Panc1 (cell line): ENCODE results near the gene COA5. TPM values are rescaled to one million over a fixed set of nuclear protein-coding genes. Genes with fewer than 3 reads are reported as not detected.

Experiments used
- ATAC-seq: fragments of 200-7000 bp; cut with Tn5 transposase; 2 replicates; pipeline ENCODE4 v1.9.1; 2020; ENCODE audit warnings: mild to moderate bottlenecking, moderate library complexity
- BruUV-seq: library from RNA; stranded (reverse); fragments of 400-500 nt; replicated peaks from 2 replicates; lab custom pipeline; 2021; lab: Mats Ljungman, UMichigan
- CTCF ChIA-PET: fragments of 300-600 bp; sonication (Branson Sonifier 250); formaldehyde crosslinking; loops from one replicate; lab custom pipeline; 2022; ENCODE audit warnings: antibody characterized with exemption; lab: Charles Lee
- POLR2A ChIA-PET: fragments of 300-600 bp; sonication (Branson Sonifier 250); formaldehyde crosslinking; loops from one replicate; lab custom pipeline; 2022; ENCODE audit warnings: antibody characterized with exemption; lab: Charles Lee
- DNase-seq: peaks from one replicate; pipeline ENCODE4 v3.0.0-alpha.2; 2010; ENCODE audit warnings: low read depth, low spot score
- H3K27ac ChIP-seq: 2 replicates; pipeline ENCODE4 v1.5.1; 2011; ENCODE audit warnings: mild to moderate bottlenecking, low read length, inconsistent platforms
- H3K27me3 ChIP-seq: fragments of 200-500 bp; sonication (Bioruptor generic); 2 replicates; pipeline ENCODE4 v1.6.0; 2014; ENCODE audit warnings: low read length, inconsistent platforms; ENCODE audit not compliant: control insufficient read depth, insufficient read depth
- H3K36me3 ChIP-seq: fragments of 200-500 bp; sonication (Bioruptor generic); 2 replicates; pipeline ENCODE4 v1.5.1; 2014; ENCODE audit warnings: inconsistent platforms, mild to moderate bottlenecking, low read length, moderate library complexity; ENCODE audit not compliant: control insufficient read depth, insufficient read depth
- H3K4me1 ChIP-seq: 2 replicates; pipeline ENCODE4 v1.5.1; 2011; ENCODE audit warnings: inconsistent platforms, mild to moderate bottlenecking, low read length, moderate library complexity; ENCODE audit not compliant: control insufficient read depth, insufficient read depth
- H3K4me3 ChIP-seq, 2 experiments: 2 replicates each; pipeline ENCODE4 v1.5.1; 2011 to 2012; ENCODE audit warnings: low read depth in 2 of 2, low read length in 2 of 2, mild to moderate bottlenecking in 2 of 2, inconsistent platforms in 1 of 2, moderate library complexity in 1 of 2
- H3K9me3 ChIP-seq: fragments of 200-500 bp; sonication (Bioruptor generic); 2 replicates; pipeline ENCODE4 v1.5.1; 2014; ENCODE audit warnings: low read depth, mild to moderate bottlenecking, inconsistent platforms, low read length, moderate library complexity; ENCODE audit not compliant: control insufficient read depth, insufficient read depth
- CTCF ChIP-seq: fragments of 450-650 bp; IDR thresholded peaks from 2 replicates; pipeline ENCODE4 v1.5.1; 2017; ENCODE audit warnings: mild to moderate bottlenecking
- POLR2AphosphoS5 ChIP-seq: IDR thresholded peaks from 2 replicates; pipeline ENCODE4 v1.6.1; 2012; ENCODE audit warnings: mild to moderate bottlenecking, low read depth, low read length, moderate library complexity
- REST ChIP-seq, 2 experiments: IDR thresholded peaks; 2 replicates each; pipeline ENCODE4 v1.6.1; 2011 to 2012; ENCODE audit warnings: low read depth in 2 of 2, control low read depth in 1 of 2, low read length in 1 of 2, mild to moderate bottlenecking in 1 of 2, moderate library complexity in 1 of 2; ENCODE audit not compliant: insufficient read depth in 1 of 2
- SIN3A ChIP-seq: IDR thresholded peaks from 2 replicates; pipeline ENCODE4 v1.6.1; 2012; ENCODE audit warnings: low read depth, mild to moderate bottlenecking, low read length, moderate library complexity, borderline replicate concordance; ENCODE audit not compliant: insufficient read depth
- TCF7L2 ChIP-seq: IDR thresholded peaks from 2 replicates; pipeline ENCODE4 v1.6.1; 2011; ENCODE audit warnings: mild to moderate bottlenecking, low read depth, low read length, inconsistent platforms
- in situ Hi-C: cut with HindIII; loops from 2 replicates; pipeline ENCODE4 v1.10.0; 2016; ENCODE audit warnings: low sequenced_read_pairs, low pct_unique_long_range_greater_than_20kb
- intact Hi-C: fragments of 100-400 bp; cut with micrococcal nuclease; formaldehyde crosslinking; loops from one replicate; pipeline ENCODE4 v1.10.0; 2022; ENCODE audit not compliant: unreplicated experiment
- total RNA-seq: library from RNA; stranded (reverse); gene quantifications from one replicate; pipeline ENCODE4 v1.2.1, GENCODE V29; 2021; ENCODE audit not compliant: unreplicated experiment

Gene COA5
- total RNA-seq, 1 experiment from 2014 or later: 20.6 TPM

DNA sequence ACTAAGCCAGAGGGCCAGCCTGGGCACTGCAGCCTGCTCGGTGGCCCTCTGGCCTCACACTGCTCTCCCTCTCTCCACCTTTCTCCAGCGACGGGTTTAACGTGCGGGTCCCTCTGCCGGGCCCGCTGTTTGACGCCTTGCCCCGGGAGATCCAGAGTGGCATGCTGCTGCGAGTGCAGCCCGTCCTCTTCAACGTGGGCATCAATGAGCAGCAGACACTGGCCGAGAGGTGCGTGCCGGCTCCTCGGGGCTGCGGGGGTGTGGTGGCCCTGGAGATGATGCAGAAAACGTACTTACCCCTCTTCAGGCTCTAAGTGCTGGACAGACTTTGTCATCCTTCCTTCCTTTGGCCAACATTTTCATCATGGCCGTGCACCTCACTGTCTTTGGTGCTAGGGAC is 42.4 kb downstream of the COA5 start:
- CTCF ChIA-PET: no interaction called here
- in situ Hi-C loops: no loop called here
- no peak overlapping the region for H3K4me3 ChIP-seq
- no peaks in the 10 kb centered on the region for H3K9me3 ChIP-seq
- intact Hi-C loops: no loop called here
- POLR2A ChIA-PET: no interaction called here
- DNase-seq: no peak
- no peak overlapping the region for H3K27ac ChIP-seq
- H3K4me1 ChIP-seq: no peaks in the 10 kb centered on the region
- no TSS peak for BruUV-seq
- TF ChIP-seq REST (IDR thresholded peaks at IDR 0.05; ENCODE audit: insufficient read depth in 1 of 2, low read depth in 2 of 2, low read length in 1 of 2) (no peak), CTCF (no peak), SIN3A (no peak), TCF7L2 (no peak), POLR2AphosphoS5 (no peak)
- no peaks in the 10 kb centered on the region for H3K36me3 ChIP-seq
- H3K27me3 ChIP-seq: no peaks in the 10 kb centered on the region
- no peak for ATAC-seq

- in situ Hi-C loops (no loop called here), intact Hi-C loops (no loop called here)
- no TSS peak for BruUV-seq
Observed at GRCh38 chr2:98565286-98565860, 42.9 kb downstream of the COA5 start.

More at GRCh38 chr2:98565286-98565860, 42.9 kb downstream of the COA5 start:
- H3K27me3 ChIP-seq: no peaks in the 10 kb centered on the region
- no peaks in the 10 kb centered on the region for H3K4me1 ChIP-seq
- no peaks in the 10 kb centered on the region for H3K9me3 ChIP-seq
- no peak overlapping the region for H3K4me3 ChIP-seq
- no peak for ATAC-seq
- ChIA-PET POLR2A (no interaction called here), CTCF (no interaction called here)
- no peaks in the 10 kb centered on the region for H3K36me3 ChIP-seq
- DNase-seq: no peak
- TF ChIP-seq TCF7L2 (no peak), POLR2AphosphoS5 (no peak), CTCF (no peak), REST (IDR thresholded peaks at IDR 0.05; ENCODE audit: insufficient read depth in 1 of 2, low read depth in 2 of 2, low read length in 1 of 2) (no peak), SIN3A (no peak)
- H3K27ac ChIP-seq: no peak overlapping the region
